NCI-H524 treated with DMSO at 0.1 percent for 48 hours (cell line): ENCODE data around the gene PDE6G.
"Not testable (repeated sequence)": the region's sequence is repeated elsewhere in the genome, so short reads cannot be mapped to it uniquely, and the experiment has no call there.

Experiments used
- DNase-seq: peaks from one replicate; lab custom pipeline; 2025; lab: John Stamatoyannopoulos, UW

Gene PDE6G

GRCh38 chr17:81687770-81688541 is 31.6 kb upstream of the PDE6G start:
- DNase-seq, result no peak

GRCh38 chr17:81686614-81687013 is 30.3 kb upstream of the PDE6G start:
- DNase-seq, result no peak

- DNase-seq, result no peak
Observed at GRCh38 chr17:81685108-81685507, 28.8 kb upstream of the PDE6G start.

- no peak for DNase-seq
Observed at GRCh38 chr17:81684442-81684911, 28.1 kb upstream of the PDE6G start.

GRCh38 chr17:81683584-81684441 is 27.5 kb upstream of the PDE6G start, which contains the start of the genes ARL16 and HGS:
Gene ARL16, minus strand, starts transcription at chr17:81683797. Its CDS starts 44 bp downstream, at chr17:81683753.
Gene HGS, plus strand, starts transcription at chr17:81684011. Its CDS starts 56 bp downstream, at chr17:81684067.
- DNase-seq, result peak; percentile 99

GRCh38 chr17:81683208-81683583 is 26.9 kb upstream of the PDE6G start:
- DNase-seq, result no peak

GRCh38 chr17:81682565-81683207 is 26.3 kb upstream of the PDE6G start:
- DNase-seq, result no peak

- DNase-seq, result no peak
Observed at GRCh38 chr17:81681672-81682071, 25.3 kb upstream of the PDE6G start.

GRCh38 chr17:81680150-81680549 is 23.8 kb upstream of the PDE6G start:
- no peak for DNase-seq

- no peak for DNase-seq
Observed at GRCh38 chr17:81676906-81677305, 20.6 kb upstream of the PDE6G start.

GRCh38 chr17:81675515-81676221 is 19.3 kb upstream of the PDE6G start:
- not testable (repeated sequence) for DNase-seq

- DNase-seq, result no peak
Observed at GRCh38 chr17:81673561-81674258, 17.4 kb upstream of the PDE6G start.

GRCh38 chr17:81672954-81673353 is 16.6 kb upstream of the PDE6G start:
- no peak for DNase-seq

GRCh38 chr17:81672504-81672903 is 16.2 kb upstream of the PDE6G start:
- DNase-seq, result no peak

GRCh38 chr17:81667754-81668153 is 11.4 kb upstream of the PDE6G start:
- DNase-seq, result no peak

GRCh38 chr17:81666342-81667191 is 10.2 kb upstream of the PDE6G start, which contains the start of the genes CCDC137 and OXLD1:
Gene CCDC137, plus strand, starts transcription at chr17:81666737. Its CDS starts 30 bp downstream, at chr17:81666767.
Gene OXLD1, minus strand, starts transcription at chr17:81666605. Its CDS starts 28 bp downstream, at chr17:81666577.
- peak; percentile 92 for DNase-seq

GRCh38 chr17:81666092-81666341 is 9.7 kb upstream of the PDE6G start:
- DNase-seq, result no peak

GRCh38 chr17:81665205-81666091 is 9.1 kb upstream of the PDE6G start:
- DNase-seq, result no peak

- no peak for DNase-seq
Observed at GRCh38 chr17:81664051-81664470, 7.7 kb upstream of the PDE6G start.
